HepG2 (cell line): ENCODE measurements around the gene BTBD1. TPM values are rescaled to one million over a fixed set of nuclear protein-coding genes. Genes with fewer than 3 reads are reported as not detected.

ENCODE experiments used
- EHMT2 ChIP-seq: fragments of 200-600 bp; sonication (generic); IDR thresholded peaks from 2 replicates; pipeline ENCODE4 v1.7.0; 2017; ENCODE audit warnings: antibody characterized with exemption, low read depth, low read length, borderline replicate concordance
- ELF4 ChIP-seq: sonication (generic); formaldehyde crosslinking; IDR thresholded peaks from 2 replicates; pipeline ENCODE4 v1.5.0; 2020; ENCODE audit warnings: missing genetic modification reagents, mild to moderate bottlenecking, moderate library complexity, borderline replicate concordance
- ETV5 ChIP-seq: IDR thresholded peaks from 2 replicates; pipeline ENCODE4 v1.6.1; 2018; ENCODE audit warnings: missing biosample characterization, missing genetic modification reagents, inconsistent platforms, borderline replicate concordance
- GZF1 ChIP-seq: sonication (generic); formaldehyde crosslinking; IDR thresholded peaks from 2 replicates; pipeline ENCODE4 v1.5.1; 2020; ENCODE audit warnings: mild to moderate bottlenecking, missing genetic modification reagents
- HMG20A ChIP-seq: IDR thresholded peaks from 2 replicates; pipeline ENCODE4 v1.6.1; 2016; ENCODE audit warnings: borderline replicate concordance
- KLF6 ChIP-seq: IDR thresholded peaks from 2 replicates; pipeline ENCODE4 v1.8.0; 2016; ENCODE audit warnings: missing biosample characterization, missing genetic modification reagents
- KMT2B ChIP-seq: IDR thresholded peaks from 2 replicates; pipeline ENCODE4 v1.6.1; 2016; ENCODE audit warnings: missing genetic modification reagents, missing compliant biosample characterization
- MAFG ChIP-seq: sonication (generic); formaldehyde crosslinking; IDR thresholded peaks from 2 replicates; pipeline ENCODE4 v1.5.1; 2020; ENCODE audit warnings: mild to moderate bottlenecking, missing genetic modification reagents
- MED8 ChIP-seq: sonication (generic); formaldehyde crosslinking; IDR thresholded peaks from 2 replicates; pipeline ENCODE4 v1.8.1; 2023; ENCODE audit warnings: mild to moderate bottlenecking, missing genetic modification reagents; ENCODE audit not compliant: insufficient replicate concordance
- PHB2 ChIP-seq: fragments of 450-650 bp; IDR thresholded peaks from 2 replicates; pipeline ENCODE4 v1.6.1; 2018; ENCODE audit not compliant: partially characterized antibody
- RBM22 ChIP-seq: fragments of 200-400 bp; formaldehyde crosslinking; optimal IDR thresholded peaks from 2 replicates; pipeline ENCODE3; 2017; ENCODE audit warnings: mild to moderate bottlenecking, low read length, moderate library complexity
- RXRB ChIP-seq: IDR thresholded peaks from 2 replicates; pipeline ENCODE4 v1.6.1; 2016; ENCODE audit warnings: borderline replicate concordance, missing genetic modification reagents, missing compliant biosample characterization
- SMAD1 ChIP-seq: sonication (generic); formaldehyde crosslinking; IDR thresholded peaks from 2 replicates; pipeline ENCODE4 v1.4.0; 2020; ENCODE audit warnings: missing genetic modification reagents, low read depth, mild to moderate bottlenecking, borderline replicate concordance
- TBL1XR1 ChIP-seq: fragments of 150-350 bp; IDR thresholded peaks from 2 replicates; pipeline ENCODE4 v1.6.1; 2014; ENCODE audit warnings: borderline replicate concordance, low read length; ENCODE audit not compliant: partially characterized antibody
- ZC3H13 ChIP-seq: sonication (generic); formaldehyde crosslinking; IDR thresholded peaks from 2 replicates; pipeline ENCODE4 v1.8.1; 2023; ENCODE audit warnings: mild to moderate bottlenecking, missing genetic modification reagents, moderate library complexity
- ZMYM3 ChIP-seq: sonication (generic); formaldehyde crosslinking; IDR thresholded peaks from 2 replicates; pipeline ENCODE4 v1.5.1; 2020; ENCODE audit warnings: mild to moderate bottlenecking, missing genetic modification reagents
- ZNF34 ChIP-seq: sonication (generic); formaldehyde crosslinking; IDR thresholded peaks from 2 replicates; pipeline ENCODE4 v1.4.0; 2020; ENCODE audit warnings: mild to moderate bottlenecking, missing genetic modification reagents, borderline replicate concordance
- ZNF354B ChIP-seq: sonication (generic); formaldehyde crosslinking; IDR thresholded peaks from 2 replicates; pipeline ENCODE4 v1.8.0; 2022; ENCODE audit warnings: mild to moderate bottlenecking, missing genetic modification reagents
- ZNF431 ChIP-seq: sonication (generic); formaldehyde crosslinking; IDR thresholded peaks from 2 replicates; pipeline ENCODE4 v1.9.0; 2022; ENCODE audit warnings: missing genetic modification reagents, low read depth, mild to moderate bottlenecking, borderline replicate concordance
- ZNF546 ChIP-seq: sonication (generic); formaldehyde crosslinking; conservative IDR thresholded peaks from 2 replicates; pipeline ENCODE4 v1.8.1; 2023; ENCODE audit warnings: mild to moderate bottlenecking, missing genetic modification reagents
- ZNF549 ChIP-seq: sonication (generic); formaldehyde crosslinking; IDR thresholded peaks from 2 replicates; pipeline ENCODE4 v1.5.0; 2020; ENCODE audit warnings: missing genetic modification reagents
- ZNF562 ChIP-seq: sonication (generic); formaldehyde crosslinking; IDR thresholded peaks from 2 replicates; pipeline ENCODE4 v1.8.0; 2022; ENCODE audit warnings: missing genetic modification reagents, borderline replicate concordance
- ZNF570 ChIP-seq: sonication (generic); formaldehyde crosslinking; IDR thresholded peaks from 2 replicates; pipeline ENCODE4 v1.4.0; 2020; ENCODE audit warnings: mild to moderate bottlenecking, missing genetic modification reagents, borderline replicate concordance
- ZNF572 ChIP-seq: sonication (generic); formaldehyde crosslinking; IDR thresholded peaks from 2 replicates; pipeline ENCODE4 v1.5.1; 2020; ENCODE audit warnings: mild to moderate bottlenecking, missing genetic modification reagents
- ZSCAN20 ChIP-seq: sonication (generic); formaldehyde crosslinking; IDR thresholded peaks from 2 replicates; pipeline ENCODE4 v1.4.0; 2020; ENCODE audit warnings: missing genetic modification reagents, mild to moderate bottlenecking, borderline replicate concordance
- polyA plus RNA-seq, 8 experiments: library from polyadenylated mRNA; depleted of rRNA in 3 of 8; stranded (reverse) in 7 of 8; unstranded in 1 of 8; fragments of >200 nt; fragmentation: Illumina TruSeq in 4 of 8; extraction: Trizol in 4 of 8; gene quantifications; 2 replicates each; pipeline versions ENCODE4 v1.2.1 to v1.2.3, GENCODE V29; 2011 to 2016; ENCODE audit warnings: low read depth in 4 of 8, missing spikeins in 1 of 8, mixed read lengths in 1 of 8; ENCODE audit not compliant: insufficient read depth in 1 of 8
- total RNA-seq, 5 experiments: library from RNA; depleted of rRNA; stranded (reverse); fragments of >200 nt; fragmentation: Illumina TruSeq; extraction: Trizol; gene quantifications; 2 replicates each; pipeline ENCODE4 v1.2.3, GENCODE V29; 2016; ENCODE audit warnings: low read depth in 1 of 5
- TF ChIP-seq, protein P1 (sequence below): sonication (generic); formaldehyde crosslinking; IDR thresholded peaks from 2 replicates; pipeline ENCODE4 v1.4.0; 2020; ENCODE audit warnings: missing genetic modification reagents
- TF ChIP-seq, protein P2 (sequence below): sonication (generic); formaldehyde crosslinking; IDR thresholded peaks from 2 replicates; pipeline ENCODE4 v1.8.1; 2022; ENCODE audit warnings: low read depth, mild to moderate bottlenecking, missing genetic modification reagents

The BTBD1 gene
- total and polyA plus RNA-seq, 2 of the 13 experiments (the other 11 are each of a cell fraction or from before 2014, with no cell fraction given) = 32.1 to 53.9 TPM

DNA sequence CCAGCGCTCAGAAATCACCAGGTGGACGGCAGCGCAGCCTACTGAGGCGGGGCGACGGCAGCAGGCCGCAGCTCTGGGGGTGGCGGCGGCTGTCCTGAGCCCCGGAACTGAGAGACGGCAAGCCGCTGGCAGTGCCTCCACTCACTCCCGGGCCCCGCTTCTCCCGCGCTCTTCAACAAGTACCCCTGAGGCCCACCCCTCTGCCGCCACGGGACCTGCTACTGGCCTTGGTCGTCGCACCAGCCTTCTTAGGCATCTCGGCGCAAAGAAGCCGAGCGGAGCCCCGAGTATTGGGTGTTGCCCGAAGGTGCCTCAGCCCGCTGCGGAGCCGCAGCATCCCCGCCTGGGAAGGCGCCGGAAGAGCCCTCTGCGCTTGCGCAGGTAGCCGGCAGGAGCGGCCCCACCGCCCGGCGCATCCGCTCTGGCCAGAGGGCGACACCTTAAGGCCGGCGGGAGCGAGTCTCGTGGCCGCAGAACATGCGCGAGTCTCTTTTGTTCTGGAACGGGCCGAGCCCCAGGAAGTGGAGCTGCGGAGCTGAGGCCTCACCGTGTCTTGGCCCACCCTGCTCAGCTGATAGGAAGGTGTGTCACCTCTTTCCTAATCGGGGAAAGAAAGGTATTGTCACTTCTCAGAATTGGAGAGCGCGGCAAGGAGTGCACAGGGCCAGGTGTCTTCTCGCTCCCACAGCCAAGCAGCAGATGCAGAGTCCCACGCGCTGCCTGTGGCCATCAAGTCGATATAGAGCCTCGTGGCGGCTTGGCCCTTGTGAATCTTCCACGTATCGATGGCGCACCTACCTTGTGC lies 55.6 kb downstream of the BTBD1 start, which contains the start of gene C15orf40 (continued):
- TF ChIP-seq, protein P1, sequence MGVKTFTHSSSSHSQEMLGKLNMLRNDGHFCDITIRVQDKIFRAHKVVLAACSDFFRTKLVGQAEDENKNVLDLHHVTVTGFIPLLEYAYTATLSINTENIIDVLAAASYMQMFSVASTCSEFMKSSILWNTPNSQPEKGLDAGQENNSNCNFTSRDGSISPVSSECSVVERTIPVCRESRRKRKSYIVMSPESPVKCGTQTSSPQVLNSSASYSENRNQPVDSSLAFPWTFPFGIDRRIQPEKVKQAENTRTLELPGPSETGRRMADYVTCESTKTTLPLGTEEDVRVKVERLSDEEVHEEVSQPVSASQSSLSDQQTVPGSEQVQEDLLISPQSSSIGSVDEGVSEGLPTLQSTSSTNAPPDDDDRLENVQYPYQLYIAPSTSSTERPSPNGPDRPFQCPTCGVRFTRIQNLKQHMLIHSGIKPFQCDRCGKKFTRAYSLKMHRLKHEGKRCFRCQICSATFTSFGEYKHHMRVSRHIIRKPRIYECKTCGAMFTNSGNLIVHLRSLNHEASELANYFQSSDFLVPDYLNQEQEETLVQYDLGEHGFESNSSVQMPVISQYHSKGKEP (CRISPR knock-in tag) = no peak
- TF ChIP-seq HMG20A (no peak), ZMYM3 (CRISPR knock-in tag) (peak; percentile 48; the same call in 1 of the 2 replicates), ZNF431 (CRISPR knock-in tag) (peak; percentile 79; the same call in 1 of the 2 replicates), MAFG (CRISPR knock-in tag) (no peak), MED8 (CRISPR knock-in tag) (peak; percentile 69), RXRB (CRISPR knock-in tag) (peak; percentile 69; the same call in 1 of the 2 replicates), ZC3H13 (CRISPR knock-in tag) (peak; percentile 89), PHB2 (no peak), TBL1XR1 (no peak), ZNF572 (CRISPR knock-in tag) (peak; percentile 97), ZNF354B (no peak), ZNF546 (CRISPR knock-in tag) (peak; percentile 72; the same call in 1 of the 2 replicates), ZNF570 (CRISPR knock-in tag) (peak; percentile 81; the same call in 1 of the 2 replicates), ZNF34 (CRISPR knock-in tag) (peak; percentile 3; the same call in 1 of the 2 replicates), KLF6 (peak; percentile 80), ZNF549 (CRISPR knock-in tag) (no peak), GZF1 (CRISPR knock-in tag) (0 out of 2 replicates have a peak, but pooled peaks have one; percentile 38), KMT2B (CRISPR knock-in tag) (peak; percentile 88), ETV5 (CRISPR knock-in tag) (peak; percentile 75; the same call in 1 of the 2 replicates), SMAD1 (CRISPR knock-in tag) (peak; percentile 31; the same call in 1 of the 2 replicates), RBM22 (no peak), ZNF562 (CRISPR knock-in tag) (peak; percentile 42; the same call in 1 of the 2 replicates), EHMT2 (no peak), ZSCAN20 (CRISPR knock-in tag) (no peak), ELF4 (CRISPR knock-in tag) (peak; percentile 89; the same call in 1 of the 2 replicates)
- TF ChIP-seq, protein P2, sequence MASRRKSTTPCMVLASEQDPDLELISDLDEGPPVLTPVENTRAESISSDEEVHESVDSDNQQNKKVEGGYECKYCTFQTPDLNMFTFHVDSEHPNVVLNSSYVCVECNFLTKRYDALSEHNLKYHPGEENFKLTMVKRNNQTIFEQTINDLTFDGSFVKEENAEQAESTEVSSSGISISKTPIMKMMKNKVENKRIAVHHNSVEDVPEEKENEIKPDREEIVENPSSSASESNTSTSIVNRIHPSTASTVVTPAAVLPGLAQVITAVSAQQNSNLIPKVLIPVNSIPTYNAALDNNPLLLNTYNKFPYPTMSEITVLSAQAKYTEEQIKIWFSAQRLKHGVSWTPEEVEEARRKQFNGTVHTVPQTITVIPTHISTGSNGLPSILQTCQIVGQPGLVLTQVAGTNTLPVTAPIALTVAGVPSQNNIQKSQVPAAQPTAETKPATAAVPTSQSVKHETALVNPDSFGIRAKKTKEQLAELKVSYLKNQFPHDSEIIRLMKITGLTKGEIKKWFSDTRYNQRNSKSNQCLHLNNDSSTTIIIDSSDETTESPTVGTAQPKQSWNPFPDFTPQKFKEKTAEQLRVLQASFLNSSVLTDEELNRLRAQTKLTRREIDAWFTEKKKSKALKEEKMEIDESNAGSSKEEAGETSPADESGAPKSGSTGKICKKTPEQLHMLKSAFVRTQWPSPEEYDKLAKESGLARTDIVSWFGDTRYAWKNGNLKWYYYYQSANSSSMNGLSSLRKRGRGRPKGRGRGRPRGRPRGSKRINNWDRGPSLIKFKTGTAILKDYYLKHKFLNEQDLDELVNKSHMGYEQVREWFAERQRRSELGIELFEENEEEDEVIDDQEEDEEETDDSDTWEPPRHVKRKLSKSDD (CRISPR knock-in tag) = peak; percentile 63; the same call in 1 of the 2 replicates
